ENCODE measurements around the gene SMOC1.
"Not testable (repeated sequence)": the region's sequence is repeated elsewhere in the genome, so short reads cannot be mapped to it uniquely, and the experiment has no call there.

SMOC1 gene

DNA sequence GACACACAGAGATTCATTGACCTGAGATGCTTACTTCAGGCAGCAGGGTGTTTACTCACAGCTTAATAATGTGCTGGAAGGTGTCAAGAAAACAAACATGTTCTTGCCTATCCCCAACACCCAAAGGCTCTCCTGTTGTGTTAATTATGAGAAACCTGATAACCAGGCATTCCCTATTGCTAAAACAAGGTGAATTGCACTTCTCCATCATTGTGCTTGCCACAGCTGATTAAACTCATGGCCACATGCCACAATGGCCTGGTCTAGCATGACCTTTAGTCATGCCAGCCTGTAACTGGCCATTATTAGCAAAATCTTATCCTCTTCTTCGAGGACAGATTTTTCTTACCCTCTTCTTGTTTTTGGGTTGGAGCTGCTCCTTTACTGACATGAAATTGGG, 21.4 kb downstream of the SMOC1 start:
- no peak for DNase-seq (ENCODE audit: low read depth in 2 of 2)

- DNase-seq (ENCODE audit: low read depth in 2 of 2) = no peak
Measured at GRCh38 chr14:69901113-69901951, 22.1 kb downstream of the SMOC1 start.

- not testable (repeated sequence) for DNase-seq (ENCODE audit: low read depth in 2 of 2)
Measured at GRCh38 chr14:69903046-69903445, 23.8 kb downstream of the SMOC1 start.

- no peak for DNase-seq (ENCODE audit: low read depth in 2 of 2)
Measured at GRCh38 chr14:69904246-69904645, 25.0 kb downstream of the SMOC1 start.

- DNase-seq (ENCODE audit: low read depth in 2 of 2) = no peak
Measured at GRCh38 chr14:69906201-69906600, 27.0 kb downstream of the SMOC1 start.

DNA sequence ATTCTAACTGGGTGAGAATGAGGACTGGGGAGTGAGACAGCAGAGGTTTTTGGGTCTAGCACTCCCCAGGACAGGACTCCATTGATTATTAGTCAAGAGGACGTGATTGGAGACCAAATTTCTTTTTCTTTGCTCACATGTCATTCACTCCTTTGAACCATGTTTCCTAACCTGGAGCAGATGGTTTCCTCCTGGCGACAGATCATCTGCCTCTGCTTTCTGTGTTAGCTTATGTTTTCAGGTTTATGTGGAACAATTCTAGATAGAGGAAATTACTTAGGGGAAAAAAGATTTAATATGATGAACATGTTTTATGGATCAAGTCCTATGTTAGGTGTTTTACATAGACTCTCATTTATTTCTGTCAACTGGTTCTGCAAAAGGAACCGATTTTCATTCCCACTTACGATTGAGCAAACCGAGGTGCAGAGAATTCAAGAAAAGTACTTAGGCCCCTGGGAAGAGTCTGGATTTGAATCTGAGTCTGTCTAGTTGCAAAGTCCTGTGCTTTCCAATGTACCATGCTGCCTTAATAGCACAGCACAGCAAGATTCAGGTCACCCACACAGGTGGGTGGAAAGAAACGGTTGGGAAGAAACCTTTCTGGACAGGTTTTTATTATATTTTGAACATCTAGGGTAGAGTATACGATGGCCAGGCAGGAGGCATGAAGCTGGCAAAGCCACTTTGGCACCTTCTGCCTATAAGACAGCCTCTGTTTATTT, 30.8 kb downstream of the SMOC1 start:
- no peak for DNase-seq (ENCODE audit: low read depth in 2 of 2)

- DNase-seq (ENCODE audit: low read depth in 2 of 2) = no peak
Measured at GRCh38 chr14:69910871-69911270, 31.7 kb downstream of the SMOC1 start.

DNA sequence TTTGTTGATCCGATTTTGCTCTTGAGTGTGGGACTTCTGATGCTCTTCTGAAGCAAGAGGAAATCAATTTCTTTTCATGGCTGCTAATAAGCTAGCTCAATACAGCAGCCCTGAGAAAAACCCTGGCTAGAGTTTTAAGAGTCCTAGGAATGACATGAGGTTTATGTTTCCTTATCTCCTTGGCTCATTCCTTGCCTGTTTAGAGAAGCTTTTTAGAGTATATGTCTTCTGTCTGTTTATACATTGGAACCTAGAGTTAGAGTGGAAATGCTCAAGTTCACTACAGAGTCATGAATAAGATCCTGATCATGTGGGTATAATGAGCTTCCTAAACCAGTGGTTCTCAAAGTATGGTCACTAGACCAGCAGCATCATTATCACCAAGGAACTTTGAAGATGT, 34.5 kb downstream of the SMOC1 start:
- DNase-seq (ENCODE audit: low read depth in 2 of 2) = no peak

DNA sequence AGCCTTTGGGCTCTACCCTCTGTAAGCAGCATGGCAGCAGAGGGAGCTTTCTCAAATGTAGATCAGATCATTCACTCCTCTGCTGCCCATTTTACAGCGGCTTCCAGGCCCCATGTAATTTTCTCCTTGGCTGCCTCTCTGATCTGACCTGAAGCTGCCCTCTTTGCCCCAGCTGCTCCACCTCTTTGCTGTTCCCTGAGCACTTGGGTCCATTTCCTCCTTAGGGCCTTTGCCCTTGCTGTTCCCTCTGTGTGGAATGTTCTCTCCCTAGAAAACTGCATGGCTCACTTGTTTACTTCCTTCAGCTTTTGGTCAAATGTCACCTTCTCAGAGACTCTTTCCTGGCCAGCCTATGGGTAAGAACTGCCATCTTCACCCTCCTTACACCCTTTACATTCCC, 37.2 kb downstream of the SMOC1 start:
- DNase-seq (ENCODE audit: low read depth in 2 of 2) = no peak

GRCh38 chr14:69917287-69917686, 38.1 kb downstream of the SMOC1 start:
- no peak for DNase-seq (ENCODE audit: low read depth in 2 of 2)

GRCh38 chr14:69919815-69920214, 40.6 kb downstream of the SMOC1 start:
- no peak for DNase-seq (ENCODE audit: low read depth in 2 of 2)

DNA sequence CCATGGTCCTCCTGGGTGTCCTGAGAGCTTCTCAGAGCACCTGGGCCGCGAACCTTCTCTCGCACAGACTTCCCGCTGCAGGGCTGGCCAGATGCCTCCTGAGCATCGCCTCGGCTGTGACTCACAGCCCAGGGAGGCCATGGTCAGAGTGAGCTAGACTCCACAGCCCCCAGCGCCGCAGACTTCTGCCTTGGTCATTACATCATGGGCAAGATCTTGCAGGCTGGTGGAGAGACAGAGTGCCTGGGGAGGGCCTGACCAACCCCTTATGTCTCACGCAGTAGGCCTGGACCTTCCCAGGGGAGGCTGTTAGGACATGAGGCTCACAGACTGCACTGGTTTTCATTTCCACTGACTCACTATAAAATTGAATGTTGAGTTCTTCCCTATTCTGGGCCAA, 41.8 kb downstream of the SMOC1 start:
- no peak for DNase-seq (ENCODE audit: low read depth in 2 of 2)

- no peak for DNase-seq (ENCODE audit: low read depth in 2 of 2)
Measured at GRCh38 chr14:69922198-69922597, 43.0 kb downstream of the SMOC1 start.

GRCh38 chr14:69924201-69924600, 45.0 kb downstream of the SMOC1 start:
- no peak for DNase-seq (ENCODE audit: low read depth in 2 of 2)

- DNase-seq (ENCODE audit: low read depth in 2 of 2) = no peak
Measured at GRCh38 chr14:69928111-69928523, 48.9 kb downstream of the SMOC1 start.

- no peak for DNase-seq (ENCODE audit: low read depth in 2 of 2)
Measured at GRCh38 chr14:69930780-69931379, 51.7 kb downstream of the SMOC1 start.

GRCh38 chr14:69931960-69932359, 52.7 kb downstream of the SMOC1 start:
- DNase-seq (ENCODE audit: low read depth in 2 of 2) = no peak

DNA sequence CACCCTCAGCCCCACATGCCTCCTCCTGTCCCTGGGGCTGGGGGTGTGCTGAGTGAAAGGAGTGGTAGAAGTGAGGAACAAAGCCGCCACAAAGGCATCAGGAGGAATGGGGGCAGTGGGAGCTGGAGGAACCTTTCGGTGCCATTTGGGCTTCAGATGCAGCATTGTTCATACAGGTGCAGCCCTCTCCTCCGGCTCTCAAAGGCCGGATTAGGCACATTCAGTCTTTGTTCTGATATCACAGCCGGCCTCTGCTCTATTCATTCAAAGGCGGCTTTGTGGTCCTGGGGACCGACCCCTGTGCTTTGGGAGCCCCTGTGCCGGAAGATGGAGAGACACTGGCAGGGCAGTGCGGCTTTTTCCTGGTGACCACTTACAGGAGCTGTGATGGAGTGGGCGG, 53.2 kb downstream of the SMOC1 start:
- no peak for DNase-seq (ENCODE audit: low read depth in 2 of 2)

DNA sequence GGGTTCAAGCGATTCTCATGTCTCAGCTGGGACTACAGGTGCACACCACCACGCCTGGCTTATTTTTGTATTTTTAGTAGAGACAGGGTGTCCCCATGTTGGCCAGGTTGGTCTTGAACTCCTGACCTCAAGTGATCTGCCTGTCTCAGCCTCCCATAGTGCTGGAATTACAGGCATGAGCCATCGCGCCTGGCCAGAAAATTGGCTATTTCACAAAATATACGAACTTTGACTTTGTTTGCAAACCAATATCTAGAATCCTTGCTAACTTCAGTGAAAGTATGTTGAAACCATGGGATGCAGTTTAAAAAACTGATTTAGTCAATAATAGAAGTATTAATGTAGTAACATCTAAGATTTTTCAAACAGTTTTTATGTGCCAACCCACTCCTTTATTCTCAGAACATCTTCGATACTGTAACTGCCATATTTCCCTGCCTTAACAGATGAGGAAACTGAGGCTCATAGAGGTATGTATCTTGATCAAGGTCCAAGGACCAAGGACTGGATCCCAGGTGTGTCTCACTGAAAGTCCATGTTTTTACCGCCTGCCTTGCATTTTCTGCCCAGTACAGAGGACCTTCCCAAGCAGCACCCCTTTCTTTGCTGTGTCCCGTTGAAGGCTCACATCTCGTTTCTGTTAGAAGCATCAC, 54.5 kb downstream of the SMOC1 start:
- DNase-seq (ENCODE audit: low read depth in 2 of 2) = no peak

GRCh38 chr14:69937367-69938081, 58.3 kb downstream of the SMOC1 start:
- no peak for DNase-seq (ENCODE audit: low read depth in 2 of 2)

DNA sequence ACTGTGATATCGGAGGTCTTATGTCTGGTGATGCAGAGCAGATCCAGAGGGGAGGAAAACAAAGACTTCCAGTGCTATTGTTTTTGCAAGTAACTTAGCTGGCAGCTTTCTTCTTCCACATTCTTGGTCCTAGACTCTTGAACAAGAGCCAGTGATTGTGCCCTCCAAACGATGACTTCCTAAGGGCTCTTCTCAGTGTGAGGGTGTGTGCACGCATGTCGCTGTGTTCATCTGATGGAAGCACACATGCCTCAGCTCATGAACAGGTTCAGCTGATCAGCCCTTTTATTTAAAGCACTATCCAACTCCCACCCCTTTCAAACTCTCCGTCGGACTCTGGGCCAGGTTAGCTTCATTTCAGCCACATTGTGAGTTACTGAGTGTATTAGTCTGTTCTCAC, 59.5 kb downstream of the SMOC1 start:
- DNase-seq (ENCODE audit: low read depth in 2 of 2) = no peak

All from stimulated activated CD8-positive, alpha-beta memory T cell treated with anti-CD3 and anti-CD28 coated beads, Interleukin-2, amount 100 ng/mL, for 1 hour (primary cell).